Panc1 (cell line): Measurements from ENCODE around the gene DOK7. TPM values are rescaled to one million over a fixed set of nuclear protein-coding genes. Genes with fewer than 3 reads are reported as not detected.
A peak's percentile ranks its signal among the peaks of the same experiment; 100 is the strongest.
"Not testable (repeated sequence)": the region's sequence is repeated elsewhere in the genome, so short reads cannot be mapped to it uniquely, and the experiment has no call there.

ENCODE experiments used
- ATAC-seq: fragments of 200-7000 bp; cut with Tn5 transposase; 2 replicates; pipeline ENCODE4 v1.9.1; 2020; ENCODE audit warnings: mild to moderate bottlenecking, moderate library complexity
- BruUV-seq: library from RNA; stranded (reverse); fragments of 400-500 nt; replicated peaks from 2 replicates; lab custom pipeline; 2021; lab: Mats Ljungman, UMichigan
- CTCF ChIA-PET: fragments of 300-600 bp; sonication (Branson Sonifier 250); formaldehyde crosslinking; loops from one replicate; lab custom pipeline; 2022; ENCODE audit warnings: antibody characterized with exemption; lab: Charles Lee
- POLR2A ChIA-PET: fragments of 300-600 bp; sonication (Branson Sonifier 250); formaldehyde crosslinking; loops from one replicate; lab custom pipeline; 2022; ENCODE audit warnings: antibody characterized with exemption; lab: Charles Lee
- DNase-seq: peaks from one replicate; pipeline ENCODE4 v3.0.0-alpha.2; 2010; ENCODE audit warnings: low read depth, low spot score
- H3K27ac ChIP-seq: 2 replicates; pipeline ENCODE4 v1.5.1; 2011; ENCODE audit warnings: mild to moderate bottlenecking, low read length, inconsistent platforms
- H3K27me3 ChIP-seq: fragments of 200-500 bp; sonication (Bioruptor generic); 2 replicates; pipeline ENCODE4 v1.6.0; 2014; ENCODE audit warnings: low read length, inconsistent platforms; ENCODE audit not compliant: control insufficient read depth, insufficient read depth
- H3K36me3 ChIP-seq: fragments of 200-500 bp; sonication (Bioruptor generic); 2 replicates; pipeline ENCODE4 v1.5.1; 2014; ENCODE audit warnings: inconsistent platforms, mild to moderate bottlenecking, low read length, moderate library complexity; ENCODE audit not compliant: control insufficient read depth, insufficient read depth
- H3K4me1 ChIP-seq: 2 replicates; pipeline ENCODE4 v1.5.1; 2011; ENCODE audit warnings: inconsistent platforms, mild to moderate bottlenecking, low read length, moderate library complexity; ENCODE audit not compliant: control insufficient read depth, insufficient read depth
- H3K4me3 ChIP-seq, 2 experiments: 2 replicates each; pipeline ENCODE4 v1.5.1; 2011 to 2012; ENCODE audit warnings: low read depth in 2 of 2, low read length in 2 of 2, mild to moderate bottlenecking in 2 of 2, inconsistent platforms in 1 of 2, moderate library complexity in 1 of 2
- H3K9me3 ChIP-seq: fragments of 200-500 bp; sonication (Bioruptor generic); 2 replicates; pipeline ENCODE4 v1.5.1; 2014; ENCODE audit warnings: low read depth, mild to moderate bottlenecking, inconsistent platforms, low read length, moderate library complexity; ENCODE audit not compliant: control insufficient read depth, insufficient read depth
- CTCF ChIP-seq: fragments of 450-650 bp; IDR thresholded peaks from 2 replicates; pipeline ENCODE4 v1.5.1; 2017; ENCODE audit warnings: mild to moderate bottlenecking
- POLR2AphosphoS5 ChIP-seq: IDR thresholded peaks from 2 replicates; pipeline ENCODE4 v1.6.1; 2012; ENCODE audit warnings: mild to moderate bottlenecking, low read depth, low read length, moderate library complexity
- REST ChIP-seq, 2 experiments: IDR thresholded peaks; 2 replicates each; pipeline ENCODE4 v1.6.1; 2011 to 2012; ENCODE audit warnings: low read depth in 2 of 2, control low read depth in 1 of 2, low read length in 1 of 2, mild to moderate bottlenecking in 1 of 2, moderate library complexity in 1 of 2; ENCODE audit not compliant: insufficient read depth in 1 of 2
- SIN3A ChIP-seq: IDR thresholded peaks from 2 replicates; pipeline ENCODE4 v1.6.1; 2012; ENCODE audit warnings: low read depth, mild to moderate bottlenecking, low read length, moderate library complexity, borderline replicate concordance; ENCODE audit not compliant: insufficient read depth
- TCF7L2 ChIP-seq: IDR thresholded peaks from 2 replicates; pipeline ENCODE4 v1.6.1; 2011; ENCODE audit warnings: mild to moderate bottlenecking, low read depth, low read length, inconsistent platforms
- in situ Hi-C: cut with HindIII; loops from 2 replicates; pipeline ENCODE4 v1.10.0; 2016; ENCODE audit warnings: low sequenced_read_pairs, low pct_unique_long_range_greater_than_20kb
- intact Hi-C: fragments of 100-400 bp; cut with micrococcal nuclease; formaldehyde crosslinking; loops from one replicate; pipeline ENCODE4 v1.10.0; 2022; ENCODE audit not compliant: unreplicated experiment
- total RNA-seq: library from RNA; stranded (reverse); gene quantifications from one replicate; pipeline ENCODE4 v1.2.1, GENCODE V29; 2021; ENCODE audit not compliant: unreplicated experiment

Gene DOK7
- total RNA-seq, 1 experiment from 2014 or later, result 2.4 TPM

- intact Hi-C loops (no loop called here), in situ Hi-C loops (no loop called here)
- no peak for TF ChIP-seq SIN3A
- CTCF ChIA-PET, result no interaction called here
- no peaks in the 10 kb centered on the region; the same call in 1 of the 2 replicates for H3K36me3 ChIP-seq
- POLR2A ChIA-PET, result no interaction called here
- DNase-seq (no peak), ATAC-seq (peak; percentile 76)
- peak overlapping the region; percentile 69 to 71 for H3K4me3 ChIP-seq
- BruUV-seq, result no TSS peak
- H3K27me3 ChIP-seq, result no peaks in the 10 kb centered on the region
- no peaks in the 10 kb centered on the region for H3K9me3 ChIP-seq
- H3K4me1 ChIP-seq, result no peaks in the 10 kb centered on the region; the same call in 1 of the 2 replicates
- no peak overlapping the region for H3K27ac ChIP-seq
Measured at GRCh38 chr4:3532751-3533422, 69.8 kb downstream of the DOK7 start.

GRCh38 chr4:3533423-3533820, 70.3 kb downstream of the DOK7 start:
- no peak for DNase-seq
- in situ Hi-C loops (no loop called here), intact Hi-C loops (no loop called here)
- no peaks in the 10 kb centered on the region for H3K27me3 ChIP-seq
- no peak for ATAC-seq
- H3K4me3 ChIP-seq, result no peak overlapping the region
- no peak overlapping the region for H3K27ac ChIP-seq
- CTCF ChIA-PET, result no interaction called here
- TF ChIP-seq CTCF (no peak), REST (IDR thresholded peaks at IDR 0.05; ENCODE audit: insufficient read depth in 1 of 2, low read depth in 2 of 2, low read length in 1 of 2) (no peak), TCF7L2 (no peak), SIN3A (no peak), POLR2AphosphoS5 (no peak)
- no peaks in the 10 kb centered on the region; the same call in 1 of the 2 replicates for H3K36me3 ChIP-seq
- H3K4me1 ChIP-seq, result no peaks in the 10 kb centered on the region; the same call in 1 of the 2 replicates
- H3K9me3 ChIP-seq, result no peaks in the 10 kb centered on the region
- POLR2A ChIA-PET, result no interaction called here
- no TSS peak for BruUV-seq

- H3K4me3 ChIP-seq, H3K36me3 ChIP-seq, H3K27me3 ChIP-seq, BruUV-seq, CTCF ChIA-PET, ATAC-seq, H3K9me3 ChIP-seq, DNase-seq, H3K4me1 ChIP-seq, H3K27ac ChIP-seq, POLR2A ChIA-PET, in situ Hi-C loops, intact Hi-C loops: not testable (repeated sequence)
Measured at GRCh38 chr4:3535812-3536211, 72.7 kb downstream of the DOK7 start.

GRCh38 chr4:3538906-3539305, 75.8 kb downstream of the DOK7 start:
- H3K9me3 ChIP-seq, intact Hi-C loops, H3K36me3 ChIP-seq, CTCF ChIA-PET, POLR2A ChIA-PET, ATAC-seq, in situ Hi-C loops, H3K27me3 ChIP-seq, BruUV-seq, DNase-seq, H3K27ac ChIP-seq, H3K4me3 ChIP-seq, H3K4me1 ChIP-seq: not testable (repeated sequence)

GRCh38 chr4:3543415-3543814, 80.3 kb downstream of the DOK7 start:
- H3K27me3 ChIP-seq, DNase-seq, intact Hi-C loops, H3K27ac ChIP-seq, H3K4me1 ChIP-seq, H3K36me3 ChIP-seq, BruUV-seq, in situ Hi-C loops, POLR2A ChIA-PET, ATAC-seq, CTCF ChIA-PET, H3K4me3 ChIP-seq, H3K9me3 ChIP-seq: not testable (repeated sequence)
